Measurements from ENCODE around the gene HOXB2.

GRCh38 chr17:48503747-48504146 is 41.2 kb downstream of the HOXB2 start:
- TF ChIP-seq POLR2AphosphoS5 (IDR thresholded peaks at IDR 0.05; ENCODE audit: borderline replicate concordance, low read depth, low read length): no peak
- TF ChIP-seq EZH2 (IDR thresholded peaks at IDR 0.05): no peak
